Breast epithelium (tissue), 3 donors: ENCODE measurements around the gene FHIT.

Experiments used
- POLR2A ChIP-seq: fragments of 450-650 bp; IDR thresholded peaks from one replicate; pipeline ENCODE4 v1.6.1; 2016; ENCODE audit warnings: antibody characterized with exemption, mild to moderate bottlenecking, moderate library complexity
- TF ChIP-seq, protein P1 (sequence below), 3 donors: fragments of 450-650 bp; IDR thresholded peaks; one replicate each; pipeline ENCODE4 v1.5.1; 2016 to 2017; ENCODE audit warnings: antibody characterized with exemption in 3 of 3, mild to moderate bottlenecking in 3 of 3, moderate library complexity in 3 of 3

DNA sequence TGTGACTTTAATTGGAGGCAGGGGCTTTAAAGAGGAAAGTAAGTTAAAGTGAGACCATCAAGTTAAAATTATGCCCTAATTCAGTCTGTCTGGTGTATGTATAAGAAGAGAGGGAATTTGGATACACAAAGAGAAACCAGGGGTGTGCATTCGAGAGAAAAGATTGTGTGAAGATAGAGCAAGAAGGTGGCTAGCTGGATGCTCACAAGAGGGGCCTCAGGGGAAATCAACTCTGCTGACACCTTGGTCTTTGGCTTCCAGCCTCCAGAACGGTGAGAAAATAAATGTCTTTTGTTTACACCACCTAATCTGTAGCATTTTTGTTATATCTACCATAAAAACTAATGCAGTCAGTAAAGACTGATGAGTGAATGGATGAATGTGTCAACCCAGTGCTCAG, 1294.1 kb downstream of the FHIT start:
- TF ChIP-seq, protein P1, sequence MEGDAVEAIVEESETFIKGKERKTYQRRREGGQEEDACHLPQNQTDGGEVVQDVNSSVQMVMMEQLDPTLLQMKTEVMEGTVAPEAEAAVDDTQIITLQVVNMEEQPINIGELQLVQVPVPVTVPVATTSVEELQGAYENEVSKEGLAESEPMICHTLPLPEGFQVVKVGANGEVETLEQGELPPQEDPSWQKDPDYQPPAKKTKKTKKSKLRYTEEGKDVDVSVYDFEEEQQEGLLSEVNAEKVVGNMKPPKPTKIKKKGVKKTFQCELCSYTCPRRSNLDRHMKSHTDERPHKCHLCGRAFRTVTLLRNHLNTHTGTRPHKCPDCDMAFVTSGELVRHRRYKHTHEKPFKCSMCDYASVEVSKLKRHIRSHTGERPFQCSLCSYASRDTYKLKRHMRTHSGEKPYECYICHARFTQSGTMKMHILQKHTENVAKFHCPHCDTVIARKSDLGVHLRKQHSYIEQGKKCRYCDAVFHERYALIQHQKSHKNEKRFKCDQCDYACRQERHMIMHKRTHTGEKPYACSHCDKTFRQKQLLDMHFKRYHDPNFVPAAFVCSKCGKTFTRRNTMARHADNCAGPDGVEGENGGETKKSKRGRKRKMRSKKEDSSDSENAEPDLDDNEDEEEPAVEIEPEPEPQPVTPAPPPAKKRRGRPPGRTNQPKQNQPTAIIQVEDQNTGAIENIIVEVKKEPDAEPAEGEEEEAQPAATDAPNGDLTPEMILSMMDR (IDR thresholded peaks at IDR 0.05): no peak
- no peak for TF ChIP-seq POLR2A
